ENCODE results near the gene OSBPL10. TPM values are rescaled to one million over a fixed set of nuclear protein-coding genes. Genes with fewer than 3 reads are reported as not detected.

OSBPL10 gene
- total and polyA plus RNA-seq, 2 of the 8 experiments (the other 6 are each of a cell fraction or from before 2014, with no cell fraction given): 26.2 to 86.7 TPM

DNA sequence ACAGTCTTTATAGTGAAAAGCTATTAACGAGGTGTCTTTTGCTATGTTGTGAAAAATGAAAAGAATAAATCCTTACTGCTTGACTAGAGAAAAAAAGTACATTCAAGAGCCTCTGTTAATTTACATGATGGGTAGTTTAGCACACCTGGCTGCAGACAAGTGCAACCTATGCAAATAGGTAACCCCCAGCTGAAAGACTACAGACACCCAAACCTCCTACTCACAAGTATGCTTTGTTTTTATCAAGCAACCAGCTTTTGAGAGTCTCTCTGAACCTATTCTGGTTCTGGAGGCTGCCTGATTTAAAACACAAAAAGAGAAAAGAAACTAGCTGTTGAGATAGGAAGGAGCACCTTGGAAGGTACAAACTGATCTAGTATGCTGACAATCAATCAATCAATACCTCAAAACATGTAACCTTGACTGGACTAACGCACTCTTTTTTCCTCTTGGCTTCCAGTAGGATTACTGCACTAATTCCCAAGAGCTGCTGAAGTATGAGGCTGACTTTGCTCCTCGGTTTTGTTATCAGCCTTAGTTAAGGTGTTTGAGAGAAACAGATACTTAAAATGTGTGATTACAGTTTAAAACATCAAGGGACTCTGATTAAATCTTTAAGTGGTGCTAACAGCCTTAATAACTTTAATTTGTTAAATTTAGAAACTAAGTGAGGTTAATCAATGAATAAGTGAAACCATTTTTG lies 63.6 kb downstream of the OSBPL10 start:
- H3K9ac ChIP-seq (replicated peaks in 1 of 4; ENCODE audit: extremely low read depth in 1 of 4, low read depth in 3 of 4, low read length in 3 of 4): peak overlapping the region in 1 of 4 experiments; percentile 16; a peak in 1 of 7 replicates
- no peak overlapping the region for H2AFZ ChIP-seq (ENCODE audit: low read length)
- H4K8ac ChIP-seq (ENCODE audit: extremely low read depth, insufficient read depth, low read length): no peak overlapping the region
- FAIRE-seq: peak; percentile 84
- ChIA-PET CTCF (ENCODE audit: partially characterized antibody) (interaction anchor here (0.7 to 1.5 kb wide), 4 partner anchors 12 to 236 kb away, joined by 3 to 4 read pairs (median 3); no protein-coding TSS in a partner anchor), POLR2A (ENCODE audit: partially characterized antibody) (interaction anchor here (0.9 kb wide), 2 partner anchors 11 to 67 kb away, joined by 4 read pairs; no protein-coding TSS in a partner anchor)
- peak overlapping the region; percentile 5 for H4K5ac ChIP-seq (ENCODE audit: insufficient read length, low read depth, low read length)
- peak overlapping the region; percentile 86; the same call in 1 of the 2 replicates for H2BK5ac ChIP-seq (ENCODE audit: low read depth, low read length)
- peaks cover 0 to 8% (median 3%) of the 10 kb centered on the region in 4 experiments; a peak in 2 of 8 replicates for H3K36me3 ChIP-seq (ENCODE audit: control insufficient read depth in 2 of 4, insufficient read depth in 4 of 4, low read length in 3 of 4)
- peak overlapping the region; percentile 65 for H3K27ac ChIP-seq (ENCODE audit: low read depth, low read length)
- H3K27me3 ChIP-seq (replicated peaks in 1 of 4; ENCODE audit: control insufficient read depth in 3 of 4, extremely low read depth in 1 of 4, insufficient read depth in 3 of 4, low read length in 3 of 4): no peaks in the 10 kb centered on the region
- H4K91ac ChIP-seq (replicated peaks; ENCODE audit: insufficient read length, low read length): no peak overlapping the region
- H3K23me2 ChIP-seq (ENCODE audit: low read depth, low read length): no peaks in the 10 kb centered on the region
- peaks cover 7 to 8% of the 10 kb centered on the region in 2 experiments for H3K9me3 ChIP-seq (ENCODE audit: insufficient read depth in 2 of 2, low read depth in 1 of 2, low read length in 1 of 2)
- H3K4me3 ChIP-seq (ENCODE audit: extremely low read depth in 1 of 4, insufficient read depth in 2 of 4, low read depth in 3 of 4, low read length in 4 of 4): peak overlapping the region in 1 of 4 experiments; percentile 33; a peak in 1 of 8 replicates
- H3K4me2 ChIP-seq (ENCODE audit: insufficient read depth in 1 of 2, low read depth in 2 of 2, low read length in 2 of 2): peak overlapping the region; percentile 58 to 62
- no peak overlapping the region for H2BK15ac ChIP-seq (ENCODE audit: low read length)
- H3K18ac ChIP-seq (ENCODE audit: extremely low read depth, low read length): peak overlapping the region; percentile 4
- peaks cover 6 to 22% (median 20%) of the 10 kb centered on the region in 4 experiments for H3K4me1 ChIP-seq (replicated peaks in 1 of 4; ENCODE audit: control insufficient read depth in 3 of 4, insufficient read depth in 4 of 4, low read length in 3 of 4)
- H2BK20ac ChIP-seq (ENCODE audit: low read length): no peak overlapping the region
- H2BK12ac ChIP-seq (ENCODE audit: low read depth, low read length): no peak overlapping the region
- H3K14ac ChIP-seq (ENCODE audit: insufficient read length): no peak overlapping the region
- TF ChIP-seq KDM4A (IDR thresholded peaks at IDR 0.05; ENCODE audit: low read depth, low read length, severe bottlenecking) (no peak), NRF1 (IDR thresholded peaks at IDR 0.05; ENCODE audit: low read depth, low read length) (no peak), MAX (IDR thresholded peaks at IDR 0.05) (no peak), MAFK (IDR thresholded peaks at IDR 0.05; ENCODE audit: low read depth, low read length) (no peak), CREB1 (IDR thresholded peaks at IDR 0.05) (no peak)
- TF ChIP-seq, protein P1, sequence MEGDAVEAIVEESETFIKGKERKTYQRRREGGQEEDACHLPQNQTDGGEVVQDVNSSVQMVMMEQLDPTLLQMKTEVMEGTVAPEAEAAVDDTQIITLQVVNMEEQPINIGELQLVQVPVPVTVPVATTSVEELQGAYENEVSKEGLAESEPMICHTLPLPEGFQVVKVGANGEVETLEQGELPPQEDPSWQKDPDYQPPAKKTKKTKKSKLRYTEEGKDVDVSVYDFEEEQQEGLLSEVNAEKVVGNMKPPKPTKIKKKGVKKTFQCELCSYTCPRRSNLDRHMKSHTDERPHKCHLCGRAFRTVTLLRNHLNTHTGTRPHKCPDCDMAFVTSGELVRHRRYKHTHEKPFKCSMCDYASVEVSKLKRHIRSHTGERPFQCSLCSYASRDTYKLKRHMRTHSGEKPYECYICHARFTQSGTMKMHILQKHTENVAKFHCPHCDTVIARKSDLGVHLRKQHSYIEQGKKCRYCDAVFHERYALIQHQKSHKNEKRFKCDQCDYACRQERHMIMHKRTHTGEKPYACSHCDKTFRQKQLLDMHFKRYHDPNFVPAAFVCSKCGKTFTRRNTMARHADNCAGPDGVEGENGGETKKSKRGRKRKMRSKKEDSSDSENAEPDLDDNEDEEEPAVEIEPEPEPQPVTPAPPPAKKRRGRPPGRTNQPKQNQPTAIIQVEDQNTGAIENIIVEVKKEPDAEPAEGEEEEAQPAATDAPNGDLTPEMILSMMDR (IDR thresholded peaks at IDR 0.05; ENCODE audit: control extremely low read depth in 1 of 3, insufficient read depth in 1 of 3, low read depth in 1 of 3, low read length in 3 of 3): no peak
- no peak overlapping the region for H3K56ac ChIP-seq (replicated peaks; ENCODE audit: insufficient read length, low read depth, low read length)
- peaks cover 9% of the 10 kb centered on the region for H3K79me1 ChIP-seq (ENCODE audit: low read depth, low read length)
- H2AK5ac ChIP-seq (ENCODE audit: low read depth, low read length): no peak overlapping the region
- peaks cover 14 to 81% of the 10 kb centered on the region in 2 experiments for H3K79me2 ChIP-seq (ENCODE audit: control insufficient read depth in 1 of 2, insufficient read depth in 2 of 2, low read length in 2 of 2)
- no peak overlapping the region for H3K23ac ChIP-seq (ENCODE audit: insufficient read length)
- peak overlapping the region; percentile 30 for H3K4ac ChIP-seq (replicated peaks; ENCODE audit: insufficient read length, low read depth, low read length)
- DNase-seq (ENCODE audit: low read depth in 1 of 2, low spot score in 2 of 2): no peak
- no peaks in the 10 kb centered on the region for H4K20me1 ChIP-seq (replicated peaks in 1 of 2; ENCODE audit: control insufficient read depth in 1 of 2, insufficient read depth in 2 of 2, low read length in 2 of 2)
- no peak overlapping the region for H2BK120ac ChIP-seq (replicated peaks; ENCODE audit: low read depth, low read length)
- 24% methylated on average over 3 of the region's 3 CpGs; no CpG with 5 or more reads in 1 of the 2 experiments for WGBS, 2 experiments (ENCODE audit: extremely low coverage in 1 of 2, insufficient coverage in 1 of 2, insufficient read length in 1 of 2, insufficient replicate concordance in 2 of 2, low coverage in 1 of 2, low lambda C conversion rate in 2 of 2, missing lambda C conversion rate in 1 of 2)
